K562 (cell line): ENCODE results near the gene ELOVL5. TPM values are rescaled to one million over a fixed set of nuclear protein-coding genes. Genes with fewer than 3 reads are reported as not detected.
A peak's percentile ranks its signal among the peaks of the same experiment; 100 is the strongest.

Experiments
- CC2D1A ChIP-seq: fragments of 450-650 bp; IDR thresholded peaks from 2 replicates; pipeline ENCODE4 v1.6.1; 2017; ENCODE audit warnings: mild to moderate bottlenecking
- KDM2B ChIP-seq: fragments of 250-450 bp; sonication (Bioruptor Pico); IDR thresholded peaks from 2 replicates; pipeline ENCODE4 v1.8.0; 2021; ENCODE audit warnings: mild to moderate bottlenecking, moderate library complexity
- KLF16 ChIP-seq: IDR thresholded peaks from 2 replicates; pipeline ENCODE4 v1.6.1; 2016; ENCODE audit warnings: antibody characterized with exemption
- NFIC ChIP-seq: fragments of 450-650 bp; IDR thresholded peaks from 2 replicates; pipeline ENCODE4 v1.6.1; 2017; ENCODE audit warnings: mild to moderate bottlenecking, inconsistent platforms
- PHF8 ChIP-seq: fragments of 200-600 bp; sonication (generic); IDR thresholded peaks from 2 replicates; pipeline ENCODE4 v1.6.1; 2012; ENCODE audit warnings: mixed run types, mild to moderate bottlenecking, inconsistent platforms, low read length, moderate library complexity, borderline replicate concordance
- PURB ChIP-seq: sonication (generic); formaldehyde crosslinking; IDR thresholded peaks from 2 replicates; pipeline ENCODE4 v1.9.0; 2021; ENCODE audit warnings: low read depth, mild to moderate bottlenecking, missing genetic modification reagents
- RBM25 ChIP-seq: fragments of 200-400 bp; formaldehyde crosslinking; IDR thresholded peaks from 2 replicates; pipeline ENCODE4 v1.6.1; 2018; ENCODE audit warnings: low read length, low read depth, moderate library complexity; ENCODE audit not compliant: severe bottlenecking
- SRSF7 ChIP-seq: fragments of 200-400 bp; formaldehyde crosslinking; optimal IDR thresholded peaks from 2 replicates; pipeline ENCODE3; 2017; ENCODE audit warnings: mild to moderate bottlenecking, low read depth, low read length
- TFAM ChIP-seq: fragments of 250-450 bp; sonication (Bioruptor Pico); conservative IDR thresholded peaks from 2 replicates; pipeline ENCODE4 v1.5.0; 2021; ENCODE audit warnings: mild to moderate bottlenecking, moderate library complexity
- TRIM24 ChIP-seq, 2 experiments: fragments of 450-650 bp; IDR thresholded peaks; 2 replicates each; pipeline ENCODE4 v1.6.1; 2016
- ZC3H11A ChIP-seq: IDR thresholded peaks from 2 replicates; pipeline ENCODE4 v1.6.1; 2012; ENCODE audit warnings: low read depth, low read length, improper control_type of control experiment
- ZNF695 ChIP-seq: fragments of 450-650 bp; formaldehyde crosslinking; IDR thresholded peaks from 2 replicates; pipeline ENCODE4 v1.4.0; 2020; ENCODE audit warnings: mild to moderate bottlenecking, moderate library complexity
- polyA plus RNA-seq, 8 experiments: library from polyadenylated mRNA; depleted of rRNA in 4 of 8; stranded (reverse) in 5 of 8; unstranded in 3 of 8; fragments of >200 nt; fragmentation: Nextera tagmentation in 2 of 8; fragmentation: Illumina TruSeq in 1 of 8; extraction: Ambion mirVana in 2 of 8; extraction: Trizol in 1 of 8; gene quantifications; 2 replicates each; pipeline versions ENCODE4 v1.2.1 to v1.2.3, GENCODE V29; 2011 to 2014; ENCODE audit warnings: inconsistent platforms in 1 of 8, missing spikeins in 1 of 8
- total RNA-seq, 7 experiments: library from RNA; depleted of rRNA in 6 of 7; stranded (reverse); fragments of >200 nt in 6 of 7; fragmentation: Illumina TruSeq in 2 of 7; extraction: Trizol in 2 of 7; gene quantifications; 2 replicates each; pipeline versions ENCODE4 v1.2.1 to v1.2.3, GENCODE V29; 2011 to 2021; ENCODE audit warnings: low replicate concordance in 1 of 7
- TF ChIP-seq, protein P1 (sequence below), 2 experiments: fragments of 450-650 bp; IDR thresholded peaks; 2 replicates each; pipeline ENCODE4 v1.6.1; 2016; ENCODE audit warnings: mild to moderate bottlenecking in 2 of 2, borderline replicate concordance in 1 of 2, low read depth in 1 of 2, moderate library complexity in 1 of 2
- TF ChIP-seq, protein P2 (sequence below): fragments of 450-650 bp; IDR thresholded peaks from 2 replicates; pipeline ENCODE4 v1.6.1; 2016
- TF ChIP-seq, protein P3 (sequence below): fragments of 450-650 bp; formaldehyde crosslinking; conservative IDR thresholded peaks from 2 replicates; pipeline ENCODE4 v1.4.0; 2022; ENCODE audit warnings: mild to moderate bottlenecking, missing genetic modification characterization
- TF ChIP-seq, protein P4 (sequence below): fragments of 250-450 bp; sonication (Bioruptor Pico); IDR thresholded peaks from 2 replicates; pipeline ENCODE4 v1.8.0; 2021; ENCODE audit warnings: moderate library complexity, mild to moderate bottlenecking, inconsistent platforms

The ELOVL5 gene
- total and polyA plus RNA-seq, 9 of the 15 experiments (the other 6 are each of a cell fraction or from before 2014, with no cell fraction given): 70.6 to 245 (median 132) TPM

DNA sequence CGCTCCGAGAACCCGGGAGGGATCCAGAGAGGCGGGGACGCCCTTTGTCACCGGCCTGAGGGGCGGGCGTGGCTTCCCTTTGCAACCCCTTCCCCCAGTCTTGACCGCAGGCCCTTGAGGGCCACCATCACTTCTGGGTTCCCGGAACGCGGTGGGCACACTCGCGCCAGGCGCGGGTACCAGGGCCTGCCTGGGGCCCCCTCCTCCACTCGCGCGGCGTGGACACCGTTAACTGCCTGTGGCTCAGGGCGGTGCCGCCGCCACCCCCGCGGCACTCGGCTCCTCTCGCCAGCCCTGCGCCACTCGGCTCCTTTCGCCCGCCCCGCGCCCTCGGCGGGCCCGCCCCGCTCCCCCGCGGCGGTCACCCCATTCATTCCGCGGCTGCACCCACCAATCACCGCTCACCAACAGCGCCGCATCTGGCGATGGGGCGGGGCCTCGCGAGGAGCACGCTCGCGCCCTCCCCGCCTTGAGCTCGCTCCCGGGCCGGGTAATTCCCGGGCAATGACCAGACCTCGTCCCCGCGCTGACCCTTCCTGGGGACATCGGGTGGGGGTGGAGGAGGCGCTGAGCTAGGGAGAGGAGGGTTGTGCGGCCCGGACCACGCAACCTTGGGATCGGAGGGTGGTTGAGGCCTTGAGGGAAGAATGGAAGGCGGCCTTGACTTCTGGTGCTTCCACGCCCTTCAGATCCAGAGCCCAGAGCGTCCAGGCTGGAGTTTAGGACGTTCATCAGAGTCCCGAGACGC, 10.5 kb upstream of the ELOVL5 start (continued):
- TF ChIP-seq, protein P1, sequence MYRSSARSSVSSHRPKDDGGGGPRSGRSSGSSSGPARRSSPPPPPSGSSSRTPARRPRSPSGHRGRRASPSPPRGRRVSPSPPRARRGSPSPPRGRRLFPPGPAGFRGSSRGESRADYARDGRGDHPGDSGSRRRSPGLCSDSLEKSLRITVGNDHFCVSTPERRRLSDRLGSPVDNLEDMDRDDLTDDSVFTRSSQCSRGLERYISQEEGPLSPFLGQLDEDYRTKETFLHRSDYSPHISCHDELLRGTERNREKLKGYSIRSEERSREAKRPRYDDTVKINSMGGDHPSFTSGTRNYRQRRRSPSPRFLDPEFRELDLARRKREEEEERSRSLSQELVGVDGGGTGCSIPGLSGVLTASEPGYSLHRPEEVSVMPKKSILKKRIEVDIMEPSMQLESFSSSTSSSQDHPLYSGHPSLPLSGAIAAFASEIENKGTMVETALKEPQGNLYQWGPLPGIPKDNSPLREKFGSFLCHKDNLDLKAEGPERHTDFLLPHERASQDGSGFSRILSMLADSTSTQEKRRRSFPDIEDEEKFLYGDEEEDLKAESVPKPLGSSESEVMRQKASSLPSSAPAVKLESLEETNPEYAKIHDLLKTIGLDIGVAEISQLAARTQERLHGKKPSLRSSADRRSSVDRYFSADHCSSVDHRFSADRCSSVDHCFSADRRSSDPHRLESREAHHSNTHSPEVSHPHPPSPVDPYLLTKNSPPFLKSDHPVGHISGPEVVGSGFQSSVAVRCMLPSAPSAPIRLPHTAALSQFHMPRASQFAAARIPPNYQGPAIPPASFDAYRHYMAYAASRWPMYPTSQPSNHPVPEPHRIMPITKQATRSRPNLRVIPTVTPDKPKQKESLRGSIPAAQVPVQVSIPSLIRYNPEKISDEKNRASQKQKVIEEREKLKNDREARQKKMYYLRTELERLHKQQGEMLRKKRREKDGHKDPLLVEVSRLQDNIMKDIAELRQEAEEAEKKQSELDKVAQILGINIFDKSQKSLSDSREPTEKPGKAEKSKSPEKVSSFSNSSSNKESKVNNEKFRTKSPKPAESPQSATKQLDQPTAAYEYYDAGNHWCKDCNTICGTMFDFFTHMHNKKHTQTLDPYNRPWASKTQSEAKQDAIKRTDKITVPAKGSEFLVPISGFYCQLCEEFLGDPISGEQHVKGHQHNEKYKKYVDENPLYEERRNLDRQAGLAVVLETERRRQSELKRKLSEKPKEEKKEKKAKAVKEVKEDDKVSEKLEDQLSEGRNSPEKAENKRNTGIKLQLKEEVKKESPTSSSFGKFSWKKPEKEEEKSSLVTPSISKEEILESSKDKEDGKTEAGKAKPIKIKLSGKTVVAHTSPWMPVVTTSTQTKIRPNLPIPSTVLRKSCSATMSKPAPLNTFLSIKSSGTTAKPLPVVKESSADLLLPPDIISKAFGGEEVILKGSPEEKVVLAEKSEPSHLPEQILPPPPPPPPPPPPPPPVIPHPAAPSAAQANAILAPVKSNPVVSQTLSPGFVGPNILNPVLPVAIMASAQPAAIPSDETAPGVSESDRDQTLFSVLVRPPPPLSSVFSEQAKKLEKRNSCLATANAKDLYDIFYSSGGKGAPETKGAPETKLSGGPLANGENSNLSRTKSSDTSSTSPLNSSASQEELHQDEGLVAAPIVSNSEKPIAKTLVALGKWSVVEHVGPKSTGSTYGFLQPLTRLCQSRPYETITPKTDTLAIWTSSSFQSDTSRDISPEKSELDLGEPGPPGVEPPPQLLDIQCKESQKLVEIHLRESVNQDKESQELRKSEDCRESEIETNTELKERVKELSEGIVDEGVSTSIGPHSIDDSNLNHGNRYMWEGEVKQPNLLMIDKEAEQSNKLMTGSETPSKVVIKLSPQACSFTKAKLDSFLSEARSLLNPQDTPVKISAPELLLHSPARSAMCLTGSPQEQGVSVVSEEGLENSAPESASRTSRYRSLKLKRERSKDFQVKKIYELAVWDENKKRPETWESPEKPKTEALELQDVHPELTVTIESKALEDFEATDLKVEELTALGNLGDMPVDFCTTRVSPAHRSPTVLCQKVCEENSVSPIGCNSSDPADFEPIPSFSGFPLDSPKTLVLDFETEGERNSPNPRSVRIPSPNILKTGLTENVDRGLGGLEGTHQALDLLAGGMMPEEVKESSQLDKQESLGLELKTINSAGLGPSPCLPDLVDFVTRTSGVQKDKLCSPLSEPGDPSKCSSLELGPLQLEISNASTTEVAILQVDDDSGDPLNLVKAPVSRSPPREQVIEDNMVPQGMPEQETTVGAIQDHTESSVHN (IDR thresholded peaks at IDR 0.05; ENCODE audit: borderline replicate concordance in 1 of 2, low read depth in 1 of 2): no peak
- TF ChIP-seq RBM25 (peak; percentile 86), TFAM (CRISPR knock-in tag) (no peak), KDM2B (no peak), SRSF7 (no peak), PHF8 (peak; percentile 92; the same call in 1 of the 2 replicates), KLF16 (no peak), CC2D1A (no peak), ZC3H11A (0 out of 2 replicates have a peak, but pooled peaks have one; percentile 9), NFIC (peak; percentile 8), PURB (CRISPR knock-in tag) (no peak), ZNF695 (CRISPR knock-in tag) (no peak), TRIM24 (IDR thresholded peaks at IDR 0.05) (peak; percentile 38 to 53; a peak in 1 of 4 replicates)
- TF ChIP-seq, protein P2, sequence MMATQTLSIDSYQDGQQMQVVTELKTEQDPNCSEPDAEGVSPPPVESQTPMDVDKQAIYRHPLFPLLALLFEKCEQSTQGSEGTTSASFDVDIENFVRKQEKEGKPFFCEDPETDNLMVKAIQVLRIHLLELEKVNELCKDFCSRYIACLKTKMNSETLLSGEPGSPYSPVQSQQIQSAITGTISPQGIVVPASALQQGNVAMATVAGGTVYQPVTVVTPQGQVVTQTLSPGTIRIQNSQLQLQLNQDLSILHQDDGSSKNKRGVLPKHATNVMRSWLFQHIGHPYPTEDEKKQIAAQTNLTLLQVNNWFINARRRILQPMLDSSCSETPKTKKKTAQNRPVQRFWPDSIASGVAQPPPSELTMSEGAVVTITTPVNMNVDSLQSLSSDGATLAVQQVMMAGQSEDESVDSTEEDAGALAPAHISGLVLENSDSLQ: no peak
- TF ChIP-seq, protein P3, sequence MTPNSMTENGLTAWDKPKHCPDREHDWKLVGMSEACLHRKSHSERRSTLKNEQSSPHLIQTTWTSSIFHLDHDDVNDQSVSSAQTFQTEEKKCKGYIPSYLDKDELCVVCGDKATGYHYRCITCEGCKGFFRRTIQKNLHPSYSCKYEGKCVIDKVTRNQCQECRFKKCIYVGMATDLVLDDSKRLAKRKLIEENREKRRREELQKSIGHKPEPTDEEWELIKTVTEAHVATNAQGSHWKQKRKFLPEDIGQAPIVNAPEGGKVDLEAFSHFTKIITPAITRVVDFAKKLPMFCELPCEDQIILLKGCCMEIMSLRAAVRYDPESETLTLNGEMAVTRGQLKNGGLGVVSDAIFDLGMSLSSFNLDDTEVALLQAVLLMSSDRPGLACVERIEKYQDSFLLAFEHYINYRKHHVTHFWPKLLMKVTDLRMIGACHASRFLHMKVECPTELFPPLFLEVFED (CRISPR knock-in tag): peak; percentile 92
- TF ChIP-seq, protein P4, sequence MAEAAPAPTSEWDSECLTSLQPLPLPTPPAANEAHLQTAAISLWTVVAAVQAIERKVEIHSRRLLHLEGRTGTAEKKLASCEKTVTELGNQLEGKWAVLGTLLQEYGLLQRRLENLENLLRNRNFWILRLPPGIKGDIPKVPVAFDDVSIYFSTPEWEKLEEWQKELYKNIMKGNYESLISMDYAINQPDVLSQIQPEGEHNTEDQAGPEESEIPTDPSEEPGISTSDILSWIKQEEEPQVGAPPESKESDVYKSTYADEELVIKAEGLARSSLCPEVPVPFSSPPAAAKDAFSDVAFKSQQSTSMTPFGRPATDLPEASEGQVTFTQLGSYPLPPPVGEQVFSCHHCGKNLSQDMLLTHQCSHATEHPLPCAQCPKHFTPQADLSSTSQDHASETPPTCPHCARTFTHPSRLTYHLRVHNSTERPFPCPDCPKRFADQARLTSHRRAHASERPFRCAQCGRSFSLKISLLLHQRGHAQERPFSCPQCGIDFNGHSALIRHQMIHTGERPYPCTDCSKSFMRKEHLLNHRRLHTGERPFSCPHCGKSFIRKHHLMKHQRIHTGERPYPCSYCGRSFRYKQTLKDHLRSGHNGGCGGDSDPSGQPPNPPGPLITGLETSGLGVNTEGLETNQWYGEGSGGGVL (CRISPR knock-in tag): no peak
